Head of caudate nucleus (tissue), 42 donors: ENCODE data around the gene KCTD13.

Experiments used
- DNase-seq, 42 donors: peaks; one replicate each; pipeline versions ENCODE4 v3.0.0 to v3.0.0-alpha.2; 2020 to 2021; ENCODE audit warnings: mixed read lengths in 7 of 42
- intact Hi-C: fragments of 100-400 bp; cut with DNase I; formaldehyde crosslinking; loops from one replicate; pipeline ENCODE4 v1.15.0; 2022

The KCTD13 gene

DNA sequence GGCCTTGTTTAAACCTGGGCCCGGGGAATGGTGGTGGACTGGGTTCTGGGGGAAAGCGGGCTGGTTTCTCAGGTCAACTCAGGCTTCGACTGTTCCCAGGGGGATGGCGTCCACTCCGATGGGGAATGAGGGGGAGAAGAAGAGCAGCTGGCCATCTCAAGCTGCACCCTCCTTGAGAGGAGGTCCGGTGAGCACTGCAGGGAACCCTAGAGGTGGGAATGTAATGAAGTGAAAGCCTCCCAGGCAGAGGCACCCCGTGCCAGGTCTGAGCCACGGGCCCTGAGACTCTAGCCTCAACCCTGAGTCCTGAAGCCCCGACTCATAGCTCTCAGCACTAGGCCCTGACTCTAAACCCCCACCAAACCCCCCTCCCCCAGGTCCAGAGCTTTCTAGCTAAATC, 61.8 kb downstream of the KCTD13 start:
- DNase-seq = no peak
- intact Hi-C loops = loop anchor here (5.0 kb wide), 2 partner anchors 33 to 42 kb away; partner anchors contain the start of genes MVP and SEZ6L2

DNA sequence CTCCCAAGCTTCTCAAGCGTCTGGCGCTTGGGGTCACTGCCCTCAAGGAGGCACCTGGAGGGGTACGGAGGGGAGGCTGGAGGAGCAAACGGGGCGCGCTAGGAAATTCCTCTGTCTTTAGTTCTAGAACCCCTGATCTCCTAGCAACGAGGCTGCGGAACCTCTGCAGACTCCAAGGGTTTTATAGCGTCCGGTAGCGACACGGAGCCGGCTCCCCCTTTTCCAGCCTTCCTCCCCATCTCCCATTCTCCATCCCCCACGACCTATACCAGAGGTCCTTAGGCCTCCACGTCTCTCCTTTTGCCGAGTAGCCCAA, 62.4 kb downstream of the KCTD13 start:
- no peak for DNase-seq
- intact Hi-C loops = loop anchor here (5.0 kb wide), 2 partner anchors 34 to 41 kb away; partner anchors contain the start of genes MVP and SEZ6L2

DNA sequence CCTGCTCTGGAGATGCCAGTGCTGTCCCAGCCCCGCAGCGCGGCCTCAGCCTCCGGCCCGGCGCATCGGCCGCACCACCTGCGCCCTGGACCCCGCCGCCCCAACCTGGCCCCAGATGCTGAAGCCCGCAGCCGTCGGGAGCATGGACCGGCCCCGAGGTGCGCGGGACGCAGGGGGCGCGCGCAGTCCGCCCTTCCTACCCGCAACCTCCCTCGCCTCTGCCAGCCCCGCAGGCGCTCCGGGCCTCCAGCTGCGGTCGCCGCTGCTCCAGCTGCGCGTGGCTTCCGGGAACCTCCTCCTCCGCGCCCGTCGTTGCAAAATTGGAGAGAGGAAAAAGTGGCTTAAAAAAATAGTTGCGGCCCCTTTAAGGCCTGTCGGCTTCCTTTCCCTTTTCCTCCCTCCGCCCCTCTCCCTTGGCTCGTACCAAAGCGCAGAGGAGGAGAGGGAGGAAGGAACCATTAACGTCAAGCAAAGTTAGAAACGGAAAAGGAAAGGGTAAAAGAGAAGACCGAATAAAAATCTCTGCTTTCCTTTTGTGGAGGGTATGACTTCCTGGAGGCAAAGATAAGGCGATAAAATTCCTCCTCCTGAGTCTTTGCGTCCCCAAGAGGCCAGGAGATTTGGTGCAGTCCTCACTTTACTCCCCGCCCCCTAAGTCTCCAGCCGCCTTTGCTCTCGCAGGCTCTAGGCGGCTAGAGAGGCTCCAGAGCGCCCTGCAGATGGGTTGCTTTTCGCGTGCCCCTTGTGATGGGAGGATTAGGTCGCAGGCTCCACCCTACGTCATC, 63.0 kb downstream of the KCTD13 start, which contains the start of gene CDIPT:
CDIPT (minus strand) TSS at position 343 of the 785 bp plus-strand sequence. CDS start 369 bp downstream, outside the sequence.
- peak; percentile 87 to 99 (median 96) for DNase-seq
- intact Hi-C loops = loop anchor here (5.0 kb wide), 2 partner anchors 34 to 41 kb away; partner anchors contain the start of genes MVP and SEZ6L2

DNA sequence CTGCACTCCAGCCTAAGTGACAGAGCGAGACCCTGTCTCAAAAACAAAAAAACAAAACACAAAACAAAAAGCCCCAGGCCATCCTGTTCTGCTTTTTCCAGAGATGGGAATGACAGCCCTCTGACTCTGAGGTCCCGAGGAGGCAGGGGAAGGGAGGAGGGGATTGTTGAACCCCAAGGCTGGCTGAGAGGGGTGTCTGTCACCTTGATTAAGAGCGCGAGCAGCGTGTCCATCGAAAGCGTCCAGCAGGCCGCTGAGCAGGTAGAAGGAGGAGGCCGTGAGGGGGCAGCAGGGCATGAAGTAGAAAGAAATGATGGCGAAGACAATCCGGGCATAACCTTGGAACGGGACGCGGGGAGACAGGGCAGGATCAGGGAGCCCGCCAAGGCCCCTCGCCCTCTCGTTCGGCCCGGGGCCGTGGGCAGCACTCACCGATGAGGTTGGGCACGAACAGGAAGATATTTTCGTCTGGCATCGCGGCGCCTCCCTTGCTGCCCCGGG, 63.6 kb downstream of the KCTD13 start:
- peak in 37 of 42 donors; percentile 5 to 64 (median 38) for DNase-seq
- intact Hi-C loops = loop anchor here (5.0 kb wide), 2 partner anchors 35 to 40 kb away; partner anchors contain the start of genes MVP and SEZ6L2

DNA sequence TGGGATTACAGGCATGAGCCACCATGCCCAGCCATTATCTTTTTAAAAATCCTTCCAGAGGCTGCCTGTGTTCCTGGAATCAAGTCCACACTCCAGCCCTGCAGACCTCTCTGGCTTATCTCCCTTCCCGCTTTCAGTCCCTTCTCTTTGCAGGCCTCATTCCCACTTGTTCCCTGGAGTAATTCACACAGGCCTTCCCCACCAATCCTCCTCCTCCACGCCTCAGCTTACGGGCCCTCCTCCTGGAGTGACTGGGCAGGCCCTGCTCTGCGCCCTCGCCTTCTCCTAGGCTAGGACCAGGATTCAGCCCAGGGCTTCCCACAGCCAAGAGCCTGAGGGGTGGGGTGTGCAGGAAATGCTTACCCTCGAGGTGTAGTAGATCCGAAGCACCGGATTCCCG, 65.8 kb downstream of the KCTD13 start:
- no peak for DNase-seq
- intact Hi-C loops = loop anchor here (5.0 kb wide), 2 partner anchors 37 to 38 kb away; partner anchors contain the start of genes MVP and SEZ6L2

DNA sequence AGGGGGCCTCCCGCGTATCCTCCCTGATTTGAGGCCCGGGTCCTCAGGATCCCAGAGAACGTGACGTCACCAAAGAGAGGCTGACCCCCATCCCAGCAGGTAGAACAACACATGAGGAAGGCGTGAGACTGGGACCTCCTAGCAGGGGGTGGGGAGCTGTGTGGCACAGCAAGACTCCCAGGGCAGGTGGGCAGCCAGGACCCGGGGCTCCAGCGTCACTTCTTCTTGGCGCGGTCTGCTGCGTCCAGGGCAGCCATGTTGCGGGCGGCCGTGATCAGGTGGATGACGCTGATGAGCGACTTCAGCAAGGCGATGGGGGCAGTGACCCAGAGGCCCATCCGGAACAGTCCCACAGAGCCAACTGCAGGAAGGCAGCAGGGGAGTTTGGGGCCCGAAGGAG, 67.1 kb downstream of the KCTD13 start:
- intact Hi-C loops = no loop called here
- no peak for DNase-seq

DNA sequence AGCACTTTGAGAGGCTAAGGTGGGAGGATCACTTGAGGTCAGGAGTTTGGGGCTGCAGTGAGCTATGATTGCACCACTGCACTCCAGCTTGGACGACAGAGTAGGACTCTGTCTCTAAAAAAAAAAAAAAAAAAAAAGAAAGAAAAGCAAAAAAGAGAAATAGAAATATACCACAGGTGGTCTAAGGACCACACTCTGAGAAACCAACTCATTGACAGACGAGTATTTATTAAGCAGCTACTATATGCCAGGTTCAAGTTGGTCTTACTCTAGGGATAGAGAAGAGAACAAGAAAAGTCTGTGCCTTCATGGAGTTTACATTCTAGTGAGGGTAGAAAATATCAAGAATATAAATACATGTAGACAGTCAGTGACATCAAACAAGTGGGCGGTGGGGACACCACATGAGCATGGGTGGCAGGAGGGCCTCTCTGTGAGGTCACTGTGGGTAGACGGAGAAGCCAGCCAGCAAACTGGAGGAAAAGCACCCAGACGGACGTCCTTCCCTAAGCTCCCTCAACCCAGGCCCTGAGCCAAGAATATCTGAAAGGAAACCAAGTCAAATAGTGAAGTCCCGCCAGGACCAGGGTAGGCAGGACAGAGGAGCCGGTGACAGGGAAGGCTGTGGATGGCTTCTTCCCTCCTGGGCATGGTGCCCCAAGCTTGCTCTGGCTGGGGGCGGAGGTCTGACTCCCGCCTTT, 67.7 kb downstream of the KCTD13 start:
- intact Hi-C loops = no loop called here
- DNase-seq = peak in 2 of 42 donors; percentile 10 to 28

DNA sequence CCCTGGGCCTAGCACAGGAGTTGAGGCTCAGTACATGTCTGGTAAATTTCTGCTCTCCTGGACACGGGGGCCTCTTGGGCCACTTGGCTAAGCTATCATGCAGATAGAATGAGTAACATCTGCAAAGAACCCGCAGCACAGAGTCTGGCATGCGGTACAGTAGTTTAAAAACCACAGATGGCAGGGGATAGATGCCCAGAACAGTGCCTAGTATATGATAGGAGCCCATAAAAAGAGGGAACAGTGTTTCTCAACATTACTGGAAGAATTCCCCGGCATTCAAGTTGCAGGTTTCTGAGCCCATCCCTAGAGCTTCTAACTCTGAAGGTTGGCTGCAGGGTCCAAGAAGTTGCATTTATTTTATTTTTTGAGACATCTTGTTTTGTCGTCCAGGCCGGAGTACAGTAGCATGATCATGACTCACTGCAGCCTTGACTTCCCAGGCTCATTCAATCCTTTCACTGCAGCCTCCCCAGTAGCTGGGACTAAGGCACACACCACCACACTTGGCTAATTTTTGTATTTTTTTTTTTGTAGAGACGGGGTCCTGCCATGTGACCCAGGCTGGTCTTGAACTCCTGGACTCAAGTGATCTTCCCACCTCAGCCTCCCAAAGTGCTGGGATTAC, 68.8 kb downstream of the KCTD13 start:
- intact Hi-C loops = no loop called here
- no peak for DNase-seq
